Astrocyte (in vitro differentiated cells and primary cell): ENCODE results near the gene ZNF439. TPM values are rescaled to one million over a fixed set of nuclear protein-coding genes. Genes with fewer than 3 reads are reported as not detected.

Source experiments
- DNase-seq: peaks from one replicate; pipeline ENCODE4 v3.0.0-alpha.2; 2010; ENCODE audit warnings: low read depth
- FAIRE-seq: peaks from 2 replicates; lab custom pipeline; 2011; peaks lifted over from hg19 to GRCh38; lab: Jason Lieb, UNC
- H2AFZ ChIP-seq: 2 replicates; pipeline ENCODE4 v1.6.0; 2012; ENCODE audit warnings: low read depth, low read length, inconsistent platforms
- H3K27ac ChIP-seq: 2 replicates; pipeline ENCODE4 v1.5.1; 2011; ENCODE audit warnings: low read depth, low read length, inconsistent platforms
- H3K27me3 ChIP-seq: 2 replicates; pipeline ENCODE4 v1.6.0; 2011; ENCODE audit warnings: low read length, inconsistent platforms; ENCODE audit not compliant: insufficient read depth
- H3K36me3 ChIP-seq: 2 replicates; pipeline ENCODE4 v1.5.1; 2011; ENCODE audit warnings: low read length, inconsistent platforms; ENCODE audit not compliant: insufficient read depth
- H3K4me1 ChIP-seq: 2 replicates; pipeline ENCODE4 v1.5.1; 2011; ENCODE audit warnings: low read length, inconsistent platforms; ENCODE audit not compliant: insufficient read depth
- H3K4me2 ChIP-seq: 2 replicates; pipeline ENCODE4 v1.6.0; 2012; ENCODE audit warnings: low read length, inconsistent platforms
- H3K4me3 ChIP-seq: 2 replicates; pipeline ENCODE4 v1.5.1; 2011; ENCODE audit warnings: low read depth, mild to moderate bottlenecking, low read length, inconsistent platforms; ENCODE audit not compliant: insufficient read depth
- H3K79me2 ChIP-seq: 2 replicates; pipeline ENCODE4 v1.6.0; 2012; ENCODE audit warnings: mild to moderate bottlenecking, low read length, inconsistent platforms; ENCODE audit not compliant: insufficient read depth
- H3K9ac ChIP-seq: 2 replicates; pipeline ENCODE4 v1.6.0; 2012; ENCODE audit warnings: mild to moderate bottlenecking, low read length, inconsistent platforms
- H3K9me3 ChIP-seq: 2 replicates; pipeline ENCODE4 v1.5.1; 2012; ENCODE audit warnings: low read depth, mild to moderate bottlenecking, low read length, inconsistent platforms; ENCODE audit not compliant: insufficient read depth
- H4K20me1 ChIP-seq: 2 replicates; pipeline ENCODE4 v1.6.0; 2012; ENCODE audit warnings: low read length, inconsistent platforms; ENCODE audit not compliant: insufficient read depth
- H3K27ac Mint-ChIP-seq: one replicate; pipeline ENCODE4 v1.8.0; 2021; ENCODE audit warnings: mild to moderate bottlenecking, mixed read lengths; ENCODE audit not compliant: unreplicated experiment
- H3K27me3 Mint-ChIP-seq: one replicate; pipeline ENCODE4 v1.8.0; 2021; ENCODE audit warnings: low read depth, mixed read lengths; ENCODE audit not compliant: unreplicated experiment
- H3K36me3 Mint-ChIP-seq: one replicate; pipeline ENCODE4 v1.8.0; 2021; ENCODE audit warnings: low read depth, mixed read lengths; ENCODE audit not compliant: unreplicated experiment
- H3K4me1 Mint-ChIP-seq: one replicate; pipeline ENCODE4 v1.8.0; 2021; ENCODE audit warnings: low read depth, mixed read lengths; ENCODE audit not compliant: unreplicated experiment
- H3K4me3 Mint-ChIP-seq: one replicate; pipeline ENCODE4 v1.8.0; 2021; ENCODE audit warnings: mild to moderate bottlenecking, moderate library complexity, mixed read lengths; ENCODE audit not compliant: unreplicated experiment
- H3K9me3 Mint-ChIP-seq: one replicate; pipeline ENCODE4 v1.8.0; 2021; ENCODE audit warnings: mild to moderate bottlenecking, mixed read lengths; ENCODE audit not compliant: unreplicated experiment
- EZH2 ChIP-seq: IDR thresholded peaks from 2 replicates; pipeline ENCODE4 v1.6.1; 2012; ENCODE audit warnings: mild to moderate bottlenecking, low read length, inconsistent platforms; ENCODE audit not compliant: insufficient read depth
- total RNA-seq: library from RNA; stranded (reverse); gene quantifications from 2 replicates; pipeline ENCODE4 v1.2.1, GENCODE V29; 2021
- TF ChIP-seq, protein P1 (sequence below): IDR thresholded peaks from 2 replicates; pipeline ENCODE4 v1.5.1; 2011; ENCODE audit warnings: low read depth, mild to moderate bottlenecking, inconsistent platforms, low read length, moderate library complexity; ENCODE audit not compliant: insufficient read depth

Gene ZNF439
- total RNA-seq, 1 donor from 2014 or later = not detected

DNA sequence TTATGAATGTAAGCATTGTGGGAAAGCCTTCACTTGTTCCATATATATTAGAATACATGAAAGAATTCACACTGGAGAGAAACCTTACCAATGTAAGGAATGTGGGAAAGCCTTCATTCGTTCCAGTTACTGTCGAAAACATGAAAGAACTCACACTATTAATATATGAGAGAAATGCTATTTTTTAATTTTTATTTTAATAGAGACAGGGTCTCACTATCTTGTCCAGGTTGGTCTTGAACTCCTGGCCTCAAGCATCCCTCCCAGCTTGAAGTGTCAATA, 41.5 kb upstream of the ZNF439 start:
- Mint-ChIP-seq H3K9me3 (peaks cover 26% of the 10 kb centered on the region), H3K4me1 (no peaks in the 10 kb centered on the region), H3K27ac (no peak overlapping the region), H3K36me3 (peaks cover 3% of the 10 kb centered on the region), H3K4me3 (no peak overlapping the region), H3K27me3 (no peaks in the 10 kb centered on the region)
- Histone ChIP-seq H3K4me3 (no peak overlapping the region), H3K4me1 (no peaks in the 10 kb centered on the region), H2AFZ (no peak overlapping the region), H3K9me3 (peaks cover 38% of the 10 kb centered on the region), H4K20me1 (no peaks in the 10 kb centered on the region), H3K27ac (no peak overlapping the region), H3K79me2 (no peaks in the 10 kb centered on the region), H3K9ac (no peak overlapping the region), H3K4me2 (no peak overlapping the region), H3K36me3 (peaks cover 4% of the 10 kb centered on the region), H3K27me3 (no peaks in the 10 kb centered on the region)
- FAIRE-seq (no peak), DNase-seq (no peak)
- TF ChIP-seq, protein P1, sequence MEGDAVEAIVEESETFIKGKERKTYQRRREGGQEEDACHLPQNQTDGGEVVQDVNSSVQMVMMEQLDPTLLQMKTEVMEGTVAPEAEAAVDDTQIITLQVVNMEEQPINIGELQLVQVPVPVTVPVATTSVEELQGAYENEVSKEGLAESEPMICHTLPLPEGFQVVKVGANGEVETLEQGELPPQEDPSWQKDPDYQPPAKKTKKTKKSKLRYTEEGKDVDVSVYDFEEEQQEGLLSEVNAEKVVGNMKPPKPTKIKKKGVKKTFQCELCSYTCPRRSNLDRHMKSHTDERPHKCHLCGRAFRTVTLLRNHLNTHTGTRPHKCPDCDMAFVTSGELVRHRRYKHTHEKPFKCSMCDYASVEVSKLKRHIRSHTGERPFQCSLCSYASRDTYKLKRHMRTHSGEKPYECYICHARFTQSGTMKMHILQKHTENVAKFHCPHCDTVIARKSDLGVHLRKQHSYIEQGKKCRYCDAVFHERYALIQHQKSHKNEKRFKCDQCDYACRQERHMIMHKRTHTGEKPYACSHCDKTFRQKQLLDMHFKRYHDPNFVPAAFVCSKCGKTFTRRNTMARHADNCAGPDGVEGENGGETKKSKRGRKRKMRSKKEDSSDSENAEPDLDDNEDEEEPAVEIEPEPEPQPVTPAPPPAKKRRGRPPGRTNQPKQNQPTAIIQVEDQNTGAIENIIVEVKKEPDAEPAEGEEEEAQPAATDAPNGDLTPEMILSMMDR = no peak
- no peak for TF ChIP-seq EZH2

GRCh38 chr19:11813703-11814028, 34.9 kb upstream of the ZNF439 start:
- no peak for DNase-seq
- Mint-ChIP-seq H3K27ac (no peak overlapping the region), H3K9me3 (peaks cover 35% of the 10 kb centered on the region), H3K4me1 (no peaks in the 10 kb centered on the region), H3K36me3 (peaks cover 2% of the 10 kb centered on the region), H3K27me3 (no peaks in the 10 kb centered on the region), H3K4me3 (no peak overlapping the region)
- Histone ChIP-seq H3K9ac (peak overlapping the region; percentile 85), H3K4me2 (peak overlapping the region; percentile 95), H3K4me1 (peaks cover 5% of the 10 kb centered on the region), H3K4me3 (peak overlapping the region; percentile 86), H2AFZ (peak overlapping the region; percentile 99), H3K36me3 (no peaks in the 10 kb centered on the region), H3K27ac (no peak overlapping the region), H4K20me1 (no peaks in the 10 kb centered on the region), H3K27me3 (no peaks in the 10 kb centered on the region), H3K9me3 (peaks cover 4% of the 10 kb centered on the region), H3K79me2 (peaks cover 16% of the 10 kb centered on the region)
- no peak for FAIRE-seq
- no peak for TF ChIP-seq EZH2
- TF ChIP-seq, protein P1 = no peak

- Mint-ChIP-seq H3K27ac (no peak within 1 kb of the TSS), H3K27me3 (no peaks in the 10 kb centered on the region), H3K36me3 (peaks cover 2% of the 10 kb centered on the region), H3K4me3 (no peak within 1 kb of the TSS), H3K4me1 (no peaks in the 10 kb centered on the region), H3K9me3 (peaks cover 31% of the 10 kb centered on the region)
- Histone ChIP-seq H3K4me3 (peak within 1 kb of the TSS; percentile 86), H3K27me3 (no peaks in the 10 kb centered on the region), H3K9me3 (peaks cover 4% of the 10 kb centered on the region), H3K79me2 (peaks cover 16% of the 10 kb centered on the region), H3K4me2 (peak within 1 kb of the TSS; percentile 95), H3K9ac (peak within 1 kb of the TSS; percentile 85), H3K4me1 (peaks cover 5% of the 10 kb centered on the region), H3K27ac (peak within 1 kb of the TSS; percentile 69), H3K36me3 (no peaks in the 10 kb centered on the region), H2AFZ (peak within 1 kb of the TSS; percentile 99), H4K20me1 (no peaks in the 10 kb centered on the region)
- TF ChIP-seq, protein P1 = no peak
- TF ChIP-seq EZH2 = no peak
- peak; percentile 87 for DNase-seq
- no peak for FAIRE-seq
Measured at GRCh38 chr19:11814029-11814699, 34.4 kb upstream of the ZNF439 start, which contains the start of gene ZNF440. TSS of gene ZNF440 (plus strand) at chr19:11814273. CDS start at chr19:11814448, 175 bp downstream.
